EL (cell line): ENCODE data around the gene CHRNB1.

Experiments
- DNase-seq: peaks from one replicate; pipeline ENCODE4 v3.0.0-alpha.2; 2016

Gene CHRNB1

DNA sequence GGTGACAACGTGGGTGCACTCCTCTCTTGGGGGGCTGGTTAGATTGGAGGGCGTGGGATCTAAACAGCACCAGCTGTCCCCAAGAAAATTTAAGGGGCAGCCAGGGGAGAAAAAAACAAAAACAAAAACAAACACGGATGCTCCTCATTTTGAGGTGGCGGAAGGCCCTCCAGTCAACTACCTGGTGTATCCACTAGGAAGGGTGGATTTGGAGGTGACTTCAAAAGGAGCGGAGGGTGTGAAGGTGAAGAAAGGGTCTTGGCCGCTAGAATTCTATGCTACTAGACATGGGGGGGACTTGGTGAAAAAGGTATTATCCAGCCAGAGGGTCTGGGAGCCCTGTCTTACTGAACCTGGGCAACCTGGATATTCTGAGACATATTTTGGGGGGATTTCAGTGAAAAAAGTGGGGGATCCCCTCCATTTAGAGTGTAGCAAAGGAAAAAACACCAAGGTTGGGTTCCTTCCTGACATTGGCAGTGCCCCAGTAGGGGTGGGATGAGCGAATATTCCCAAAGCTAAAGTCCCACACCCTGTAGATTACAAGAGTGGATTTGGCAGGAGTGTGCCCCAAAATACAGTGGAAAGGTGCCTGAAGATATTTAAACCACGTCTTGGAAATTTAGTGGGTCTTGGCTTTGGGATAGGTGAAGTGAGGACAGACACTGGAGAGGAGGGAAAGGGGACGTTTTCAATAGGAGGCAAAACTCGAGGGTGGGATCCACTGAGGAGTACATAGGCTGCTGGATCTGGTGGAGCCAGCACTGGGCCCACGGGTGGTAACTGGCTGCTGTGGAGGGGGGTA is 6.0 kb upstream of the CHRNB1 start:
- no peak for DNase-seq

DNA sequence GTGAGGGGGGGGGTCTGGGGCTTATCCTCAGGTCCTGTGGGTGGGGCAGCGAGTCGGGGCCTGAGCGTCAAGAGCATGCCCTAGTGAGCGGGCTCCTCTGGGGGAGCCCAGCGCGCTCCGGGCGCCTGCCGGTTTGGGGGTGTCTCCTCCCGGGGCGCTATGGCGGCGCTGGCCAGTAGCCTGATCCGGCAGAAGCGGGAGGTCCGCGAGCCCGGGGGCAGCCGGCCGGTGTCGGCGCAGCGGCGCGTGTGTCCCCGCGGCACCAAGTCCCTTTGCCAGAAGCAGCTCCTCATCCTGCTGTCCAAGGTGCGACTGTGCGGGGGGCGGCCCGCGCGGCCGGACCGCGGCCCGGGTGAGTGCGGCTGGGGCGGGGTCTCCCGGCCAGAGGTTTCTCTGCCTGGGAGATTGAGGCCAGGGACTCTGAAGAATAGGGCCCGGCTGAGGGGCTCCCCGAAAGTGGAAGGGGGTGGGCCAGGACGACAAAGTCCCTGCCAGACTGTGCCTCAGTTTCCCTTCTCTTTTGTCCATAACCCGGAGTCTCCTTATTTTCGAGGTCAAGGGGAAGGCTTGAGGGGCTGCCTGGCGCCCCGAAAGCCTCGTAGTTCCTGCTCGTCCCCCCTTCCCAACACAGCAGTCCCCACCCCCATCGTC is 5.3 kb upstream of the CHRNB1 start, which contains the start of gene FGF11:
Gene FGF11 (plus strand): TSS at position 51 of the 651 bp plus-strand sequence. CDS start 109 bp downstream, at position 160.
- no peak for DNase-seq

DNA sequence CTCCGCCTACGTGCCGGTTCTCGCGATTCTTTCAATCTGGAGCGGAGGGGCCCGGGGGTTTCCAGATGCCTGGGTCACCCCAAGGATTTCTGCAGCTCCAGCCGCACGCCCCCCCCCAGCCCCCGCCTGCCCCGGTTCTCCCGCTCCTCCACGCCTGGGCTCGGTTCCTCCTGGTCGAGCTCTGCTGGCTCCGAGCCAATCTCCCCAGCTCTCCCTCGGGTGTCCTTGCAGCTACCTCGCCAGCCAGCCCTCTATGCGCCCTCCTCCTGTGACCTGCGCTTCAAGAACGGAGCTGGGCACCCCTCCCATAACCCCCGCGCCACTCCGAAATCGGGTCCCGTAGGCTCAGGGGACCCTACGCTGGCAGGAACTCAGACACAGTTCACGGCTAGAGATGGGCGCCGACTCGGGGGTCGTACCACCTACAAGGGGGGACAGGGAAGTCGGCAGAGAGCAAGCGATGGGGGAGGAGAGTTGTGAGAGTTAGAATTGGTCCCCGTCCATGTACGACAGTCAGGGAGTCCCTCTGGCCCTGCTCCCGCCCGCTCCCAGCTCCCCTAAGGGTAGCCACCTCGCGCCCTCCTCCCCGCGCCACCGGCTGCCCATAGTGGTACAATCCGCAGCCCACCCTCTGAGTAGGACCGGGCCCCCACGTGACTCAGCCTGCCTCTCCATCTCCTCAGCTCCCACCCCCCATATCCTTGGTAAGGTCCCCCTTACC is 4.6 kb upstream of the CHRNB1 start:
- peak; percentile 61 for DNase-seq

DNA sequence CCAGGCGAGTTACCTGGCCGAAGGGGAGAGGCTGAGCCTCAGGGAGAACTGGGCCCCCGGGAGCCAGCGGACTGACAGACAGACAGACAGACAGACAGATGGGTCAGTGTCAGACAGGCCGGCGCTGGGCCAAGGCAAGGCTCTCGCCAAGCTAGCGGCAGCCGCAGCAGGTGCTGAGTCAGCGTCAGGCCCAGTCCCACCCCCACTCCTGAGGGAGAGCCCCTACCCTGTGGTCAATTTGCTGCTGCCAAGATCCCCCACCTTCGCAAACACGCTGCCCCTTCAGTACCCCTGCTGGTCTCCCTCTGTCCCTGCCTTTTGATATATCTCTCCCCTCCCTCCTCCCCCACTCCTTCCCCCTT is 4.0 kb upstream of the CHRNB1 start:
- peak; percentile 36 for DNase-seq

DNA sequence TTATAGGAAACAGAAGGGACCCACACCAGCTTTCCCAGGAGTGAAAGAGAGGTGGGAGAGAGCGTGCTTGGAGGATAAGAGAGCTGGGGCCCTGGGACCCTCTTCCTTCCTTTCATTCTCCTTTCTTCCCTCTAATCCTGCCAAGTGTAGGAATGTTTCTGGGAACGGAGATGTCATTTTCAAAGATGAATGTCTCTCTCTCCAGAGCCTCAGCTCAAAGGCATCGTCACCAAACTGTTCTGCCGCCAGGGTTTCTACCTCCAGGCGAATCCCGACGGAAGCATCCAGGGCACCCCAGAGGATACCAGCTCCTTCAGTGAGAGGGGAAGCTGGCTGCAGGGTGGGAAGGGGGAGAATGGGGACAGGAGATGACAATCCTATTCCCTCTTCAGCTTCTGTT is 3.6 kb upstream of the CHRNB1 start:
- no peak for DNase-seq

DNA sequence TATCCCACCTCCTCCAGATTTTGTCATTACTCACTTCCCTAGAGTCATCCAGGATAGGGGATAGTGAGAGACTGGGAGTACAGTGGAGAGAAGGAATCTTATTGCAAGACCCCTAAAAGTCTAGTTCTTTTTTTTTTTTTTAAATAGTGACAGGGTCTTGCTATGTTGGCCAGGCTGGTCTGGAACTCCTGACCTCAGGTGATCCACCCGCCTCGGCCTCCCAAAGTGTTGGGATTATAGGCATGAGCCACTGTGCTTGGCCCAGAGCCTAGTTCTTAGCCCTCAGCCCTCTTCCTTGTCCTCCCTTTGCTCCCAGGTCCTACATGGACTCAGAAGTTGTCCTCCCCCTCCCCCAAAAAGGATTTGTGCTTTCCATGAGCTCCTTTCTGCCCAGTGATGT is 2.7 kb upstream of the CHRNB1 start:
- DNase-seq, result no peak

DNA sequence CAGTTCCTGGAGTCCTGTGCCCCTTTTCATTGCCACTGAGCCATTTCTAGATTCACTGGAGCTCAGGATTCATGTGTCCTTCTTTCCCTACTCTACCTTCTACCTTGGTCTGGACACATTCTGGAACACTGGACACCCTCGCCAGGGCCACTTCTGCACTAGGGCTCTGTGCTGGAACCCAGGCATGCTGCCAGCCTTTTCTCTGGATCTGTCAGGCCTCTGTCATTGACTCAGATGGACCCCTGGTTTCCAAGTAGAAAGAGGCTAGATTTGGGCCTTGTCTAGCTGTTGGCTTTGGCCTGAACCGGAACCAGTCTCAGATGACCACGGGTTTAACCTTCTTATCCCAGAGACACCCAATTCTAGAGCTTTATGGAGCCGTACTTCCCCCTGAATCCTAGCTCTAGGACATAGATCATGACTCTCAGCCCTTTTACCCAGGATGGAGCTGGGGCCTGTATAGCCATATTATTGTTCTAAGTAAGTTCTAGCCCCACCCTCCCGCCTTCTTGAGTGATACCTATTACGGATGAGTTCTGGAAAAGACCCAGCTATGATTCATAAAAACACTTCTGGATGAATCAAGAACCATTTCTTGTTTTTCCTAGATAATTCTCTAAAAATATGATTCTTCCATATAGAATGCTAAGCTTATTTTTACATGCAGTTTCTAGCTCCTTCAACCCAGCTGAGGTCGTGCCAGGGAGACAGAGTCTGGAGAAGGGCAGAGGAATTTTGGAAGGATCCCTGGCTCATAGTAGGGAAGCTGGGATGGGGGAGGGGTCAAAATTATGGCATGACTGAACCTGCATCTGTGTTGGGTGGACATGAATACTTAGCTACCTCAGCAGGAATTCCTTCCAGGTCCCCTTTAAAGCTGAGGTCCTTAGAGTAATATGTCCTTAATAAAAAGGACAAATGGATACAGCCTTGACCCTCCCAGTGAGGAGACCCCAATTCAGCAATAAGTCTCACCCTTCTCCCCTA is 1.1 kb upstream of the CHRNB1 start:
- peak; percentile 44 for DNase-seq

DNA sequence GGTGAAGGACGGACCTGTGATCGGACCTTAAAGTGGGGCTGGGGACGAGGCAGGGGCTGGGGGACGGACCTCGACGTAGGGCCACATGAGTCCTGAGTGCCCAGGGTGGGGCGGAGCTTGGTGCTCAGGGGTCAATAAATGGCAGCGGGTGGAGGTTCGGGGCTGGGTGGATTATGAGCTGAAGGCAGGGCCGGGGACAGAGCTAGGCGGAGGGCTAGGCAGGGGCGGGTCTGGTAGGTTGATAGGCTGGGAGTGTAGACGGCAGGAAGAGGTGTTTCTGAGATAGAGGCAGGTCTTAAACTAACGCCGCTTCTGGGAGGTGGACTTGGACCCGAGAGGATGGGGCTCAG is 733 bp downstream of the CHRNB1 start:
- no peak for DNase-seq

DNA sequence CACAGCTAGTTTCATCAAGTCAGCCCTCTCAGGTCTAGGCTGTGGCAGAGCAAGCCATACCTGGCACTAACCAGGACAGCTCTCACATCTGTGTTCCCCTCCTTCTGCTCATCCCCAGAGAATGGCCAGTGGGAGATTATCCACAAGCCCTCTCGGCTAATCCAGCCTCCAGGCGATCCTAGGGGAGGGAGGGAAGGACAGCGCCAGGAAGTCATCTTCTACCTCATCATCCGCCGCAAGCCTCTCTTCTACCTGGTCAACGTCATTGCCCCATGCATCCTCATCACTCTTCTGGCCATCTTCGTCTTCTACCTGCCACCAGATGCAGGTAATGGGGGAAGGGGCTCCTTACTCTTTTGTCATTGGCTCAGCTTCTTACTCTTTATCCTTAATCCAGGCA is 3.6 kb downstream of the CHRNB1 start:
- no peak for DNase-seq

DNA sequence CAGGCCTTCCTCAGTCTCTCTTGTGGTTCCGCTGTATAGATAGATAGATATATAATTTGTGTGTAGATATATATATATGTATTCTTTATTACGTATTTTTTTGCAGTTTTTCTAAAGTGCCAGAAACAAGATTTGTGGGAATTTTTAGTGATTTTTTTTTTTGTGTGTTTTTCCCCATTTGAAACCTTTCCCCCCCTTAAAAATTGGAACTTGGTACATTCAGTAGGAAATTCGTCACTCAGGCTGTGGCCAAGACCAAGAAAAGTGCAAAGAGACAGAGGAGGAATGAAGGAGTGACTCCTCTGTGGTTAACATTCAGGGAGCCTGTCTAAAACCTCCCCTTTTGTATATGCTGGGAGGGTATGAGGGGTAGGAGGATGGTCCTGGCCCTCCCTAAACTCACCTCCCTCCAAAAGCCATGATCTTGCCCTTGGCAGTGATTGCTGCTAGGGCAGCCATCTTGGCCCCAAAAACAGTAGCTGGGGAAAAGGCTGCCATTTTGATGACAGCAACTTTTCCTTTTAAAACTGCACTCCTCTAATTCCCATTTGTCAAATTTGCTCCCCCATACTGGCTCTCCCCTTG is 15.2 kb downstream of the CHRNB1 start:
- DNase-seq, result no peak

DNA sequence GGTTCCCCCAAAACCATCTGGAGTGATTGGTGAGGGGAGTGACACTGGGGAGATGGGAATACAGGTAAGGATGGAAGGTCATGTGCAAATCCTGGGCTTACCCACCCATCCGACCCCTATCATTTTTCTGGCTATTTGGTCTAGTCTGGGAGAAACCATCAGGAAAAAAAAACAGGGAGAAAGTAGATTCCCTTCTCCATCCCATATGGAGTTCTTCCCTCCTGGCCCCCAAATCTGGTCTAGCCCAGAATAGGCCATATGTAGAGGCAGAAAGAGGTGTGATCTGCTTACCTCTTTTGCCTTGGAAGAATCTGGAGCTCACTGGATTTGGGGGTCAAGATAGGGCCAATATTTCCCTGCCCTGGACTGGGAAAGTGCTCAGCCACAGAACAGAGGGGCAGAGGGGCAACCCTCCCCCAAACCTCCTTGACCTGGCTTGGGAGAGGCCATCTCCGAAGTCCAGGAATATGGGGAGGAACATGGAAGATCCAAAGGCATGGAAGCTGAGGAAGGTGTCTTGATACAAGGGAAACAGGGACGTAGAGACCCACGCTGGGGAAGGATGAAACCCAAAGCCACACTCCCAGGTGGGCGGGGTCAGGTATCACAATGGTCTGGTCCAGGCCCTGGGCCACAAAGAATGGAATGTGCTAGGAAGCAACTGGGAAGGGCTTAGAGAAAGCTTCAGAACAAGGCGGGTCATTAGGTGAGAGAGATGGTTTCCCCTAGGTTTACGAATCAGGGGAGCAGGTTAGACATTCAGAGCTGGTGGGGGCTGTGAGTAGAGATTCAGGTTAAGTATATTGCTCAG is 16.2 kb downstream of the CHRNB1 start:
- no peak for DNase-seq

DNA sequence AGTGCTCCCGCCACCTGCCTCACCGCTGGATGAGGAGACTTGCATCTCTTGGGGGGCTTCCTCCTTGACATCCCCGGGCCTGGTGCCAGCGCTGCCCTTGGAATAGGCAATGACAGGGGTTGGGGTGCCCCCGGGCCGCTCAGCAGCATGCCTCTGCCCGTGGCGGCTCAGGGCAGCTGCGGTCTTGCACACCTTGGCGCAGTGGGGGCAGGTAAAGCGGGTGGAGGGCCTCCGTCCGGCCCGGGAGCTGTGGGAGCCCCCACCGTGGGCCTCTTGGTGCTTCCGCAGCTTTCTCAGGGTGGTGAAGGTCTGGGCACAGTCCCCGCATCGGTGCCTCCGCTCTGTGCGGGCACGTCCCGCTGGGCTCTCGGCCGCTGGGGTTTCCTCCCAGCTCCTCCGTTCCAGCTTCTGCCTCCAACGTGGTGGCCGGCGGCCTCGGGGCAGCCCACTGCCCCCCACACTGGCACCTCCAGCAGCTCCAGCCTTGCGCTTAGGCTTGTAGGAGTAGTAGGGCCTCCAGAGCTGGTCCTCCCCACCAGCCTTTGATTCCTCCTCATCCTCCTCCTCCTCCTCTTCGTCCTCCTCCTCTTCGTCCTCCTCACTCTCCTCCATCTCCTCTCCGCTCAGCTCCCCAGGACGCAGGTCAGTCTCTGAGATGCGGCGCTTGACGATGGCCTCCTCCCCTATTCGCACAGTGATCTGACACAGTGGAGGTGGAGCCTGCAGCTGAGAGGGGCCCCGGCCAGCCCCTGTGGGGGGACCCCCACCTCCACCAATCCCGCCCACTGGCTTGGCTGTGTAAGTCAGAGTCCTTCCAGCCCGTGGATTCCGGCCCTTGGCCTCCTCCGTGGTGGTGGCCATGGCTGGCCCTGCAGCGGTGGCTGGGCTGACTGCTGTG is 17.9 kb downstream of the CHRNB1 start:
- no peak for DNase-seq

DNA sequence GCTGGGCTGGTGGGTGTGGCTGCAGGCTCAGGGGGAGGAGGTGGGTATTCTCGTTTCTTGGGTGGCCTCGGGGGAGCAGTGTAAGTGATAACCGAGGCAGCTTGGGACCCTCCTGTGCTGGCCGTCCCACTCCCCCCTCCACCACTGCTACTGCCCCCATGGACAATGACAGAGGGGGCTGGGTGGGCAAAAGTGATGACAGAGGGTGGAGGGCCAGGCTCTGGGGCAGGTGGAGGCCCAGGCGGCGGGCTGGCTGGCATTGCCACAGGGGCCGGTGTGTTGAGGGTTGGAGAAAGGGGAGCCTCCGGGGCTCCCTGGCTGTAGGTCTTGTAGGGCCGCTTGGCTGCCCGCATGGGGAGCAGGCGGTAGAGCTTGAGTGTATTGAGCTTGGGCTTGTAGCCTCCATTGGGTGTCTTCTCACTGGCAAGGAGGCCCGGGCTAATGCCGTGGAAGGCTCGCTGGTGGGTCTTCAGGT is 18.5 kb downstream of the CHRNB1 start:
- no peak for DNase-seq

DNA sequence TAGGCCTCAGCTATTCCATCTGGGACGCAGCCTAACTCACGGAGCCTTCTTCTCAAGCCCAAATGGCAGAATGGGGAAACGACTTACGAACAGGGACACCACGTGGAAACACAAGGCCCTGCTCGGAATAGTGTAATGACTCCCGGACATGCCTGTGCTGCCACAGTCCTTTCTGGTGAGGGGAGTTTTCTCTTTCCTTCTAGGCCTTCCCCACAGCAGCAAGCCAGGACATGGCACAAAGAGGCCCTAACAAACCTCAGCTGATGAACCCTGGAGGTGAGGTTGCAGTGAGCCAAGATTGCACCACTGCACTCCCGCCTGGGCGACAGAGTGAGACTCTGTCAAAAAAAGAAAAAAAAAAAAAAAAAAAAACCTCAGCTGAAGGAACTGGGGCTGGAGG is 19.2 kb downstream of the CHRNB1 start:
- DNase-seq, result no peak

DNA sequence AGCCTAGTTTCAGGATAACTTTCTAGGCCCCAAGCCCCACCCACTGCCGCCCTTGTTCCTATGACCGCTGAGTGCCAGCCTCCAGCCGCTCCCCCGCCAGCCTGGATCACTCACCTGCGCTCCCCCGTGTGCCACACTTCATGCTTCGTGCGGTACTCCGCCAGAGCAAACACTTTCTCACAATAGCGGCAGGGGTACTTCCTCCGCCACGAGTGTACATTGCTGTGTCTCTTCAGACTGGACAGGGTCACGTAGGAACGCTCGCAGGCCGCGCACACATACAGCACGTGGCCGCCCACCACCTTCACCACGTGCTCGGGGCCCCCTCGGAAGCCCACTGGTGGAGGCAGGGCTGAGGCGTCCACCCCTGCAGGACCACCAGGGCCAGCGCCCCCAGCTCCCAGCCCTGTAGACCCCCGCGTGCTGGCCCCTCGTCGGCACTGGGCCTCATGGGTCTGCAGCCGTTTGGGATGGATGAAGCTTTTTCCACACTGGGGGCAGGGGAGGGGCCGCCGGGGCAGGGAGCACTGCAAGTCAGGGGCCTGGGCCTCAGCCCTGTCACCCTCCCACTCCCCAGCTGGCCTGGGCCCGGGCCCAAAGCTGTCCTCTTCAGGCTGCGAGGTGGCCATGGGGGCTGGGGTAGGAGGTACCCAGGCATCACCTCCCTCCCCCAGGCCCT is 20.9 kb downstream of the CHRNB1 start:
- DNase-seq, result no peak

DNA sequence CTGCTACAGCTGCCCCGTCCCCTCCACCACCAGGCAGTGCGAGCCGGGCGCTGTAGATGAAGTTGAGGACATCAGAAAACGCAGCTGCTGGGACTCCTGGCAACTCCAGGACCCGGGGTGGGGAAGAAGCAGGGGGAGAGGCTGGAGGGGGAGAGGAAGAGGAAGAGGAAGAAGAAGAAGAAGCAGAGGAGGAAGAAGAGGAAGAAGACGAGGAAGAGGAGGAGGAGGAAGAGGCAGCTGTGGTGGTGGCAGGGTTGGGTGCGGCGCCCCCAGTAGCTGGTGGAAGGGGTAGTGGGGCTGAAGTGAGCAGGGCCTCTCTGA is 21.4 kb downstream of the CHRNB1 start:
- no peak for DNase-seq

DNA sequence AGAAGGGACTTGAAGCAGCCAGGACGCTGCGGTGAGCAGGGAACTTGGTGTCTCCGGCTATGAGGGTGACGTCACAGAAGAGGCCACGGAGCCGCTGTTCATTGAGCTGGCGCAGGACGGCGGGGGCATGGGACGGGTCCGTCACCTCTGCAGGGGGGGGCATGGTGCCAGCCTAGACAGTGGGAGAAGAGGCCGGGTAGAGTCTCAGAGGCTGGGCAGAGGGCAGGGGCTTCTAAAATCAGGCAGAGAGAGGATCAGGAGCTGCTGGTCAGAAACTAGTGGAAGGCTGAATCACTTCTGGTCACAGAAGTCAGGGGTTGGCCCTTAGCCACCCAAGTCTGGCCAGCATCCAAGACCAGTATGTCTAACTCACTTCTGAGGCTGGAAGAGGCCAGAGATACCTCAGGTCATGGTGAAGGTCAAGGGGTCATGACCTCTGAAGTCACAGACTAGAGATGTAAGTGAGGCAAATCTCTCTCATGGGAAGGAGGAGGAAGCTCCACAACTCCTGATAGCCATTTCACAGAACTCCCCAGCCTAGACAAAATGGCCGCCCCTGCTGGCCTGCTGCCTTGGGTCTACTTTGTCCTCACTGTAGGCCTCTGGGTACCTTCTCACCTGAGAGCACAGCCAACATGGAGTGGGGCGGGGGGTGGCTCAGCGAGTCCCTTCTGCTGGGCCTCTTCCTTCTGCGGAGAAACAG is 21.9 kb downstream of the CHRNB1 start:
- DNase-seq, result peak; percentile 65

DNA sequence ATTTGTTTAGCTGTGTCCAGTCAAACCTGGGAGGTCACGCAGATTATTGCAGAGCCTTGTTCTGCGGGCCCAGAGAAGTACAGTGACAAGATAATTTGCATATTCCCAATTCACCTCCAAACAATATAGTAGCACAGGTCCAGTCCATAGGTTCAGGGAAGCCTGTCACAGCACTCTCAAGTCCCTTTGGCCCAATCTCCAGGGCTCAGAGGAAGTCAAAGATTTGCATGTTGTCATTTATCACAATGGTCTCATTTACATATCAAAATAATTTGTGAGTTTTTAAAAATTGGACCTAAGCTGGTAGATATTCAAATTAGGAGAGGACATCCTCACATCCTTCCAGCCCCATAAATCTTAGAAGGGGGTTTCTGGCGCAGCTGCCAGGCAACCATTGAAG is 22.6 kb downstream of the CHRNB1 start:
- no peak for DNase-seq

DNA sequence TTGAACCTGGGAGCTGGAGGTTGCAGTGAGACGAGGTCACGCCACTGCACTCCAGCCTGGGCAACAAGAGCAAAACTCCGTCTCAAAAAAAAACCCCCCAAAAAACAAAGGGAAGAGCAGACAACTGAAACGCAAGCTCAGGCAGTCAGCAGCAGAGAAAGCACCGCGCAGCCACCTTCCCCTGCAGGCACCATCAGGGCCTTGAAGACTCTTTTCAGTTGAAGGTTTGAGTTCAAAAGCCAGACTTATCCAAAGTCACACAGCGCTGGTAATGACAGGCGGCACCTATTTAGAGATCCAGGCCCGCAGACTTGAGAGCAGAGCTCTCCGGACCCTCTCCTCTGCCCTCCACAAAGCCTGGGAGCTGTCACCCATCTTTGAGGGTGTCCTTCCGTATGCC is 23.4 kb downstream of the CHRNB1 start:
- DNase-seq, result no peak
